PC-3 (cell line): Measurements from ENCODE around the gene MITF.

Experiments
- EZH2phosphoT487 ChIP-seq: fragments of 300-600 bp; sonication (generic); IDR thresholded peaks from 2 replicates; pipeline ENCODE4 v1.6.1; 2018; ENCODE audit warnings: mild to moderate bottlenecking, antibody characterized with exemption, low read length, borderline replicate concordance
- TF ChIP-seq, protein P1 (sequence below): fragments of 300-600 bp; sonication (generic); conservative IDR thresholded peaks from 2 replicates; pipeline ENCODE4 v1.5.1; 2017; ENCODE audit warnings: antibody characterized with exemption, low read depth, mild to moderate bottlenecking, low read length

DNA sequence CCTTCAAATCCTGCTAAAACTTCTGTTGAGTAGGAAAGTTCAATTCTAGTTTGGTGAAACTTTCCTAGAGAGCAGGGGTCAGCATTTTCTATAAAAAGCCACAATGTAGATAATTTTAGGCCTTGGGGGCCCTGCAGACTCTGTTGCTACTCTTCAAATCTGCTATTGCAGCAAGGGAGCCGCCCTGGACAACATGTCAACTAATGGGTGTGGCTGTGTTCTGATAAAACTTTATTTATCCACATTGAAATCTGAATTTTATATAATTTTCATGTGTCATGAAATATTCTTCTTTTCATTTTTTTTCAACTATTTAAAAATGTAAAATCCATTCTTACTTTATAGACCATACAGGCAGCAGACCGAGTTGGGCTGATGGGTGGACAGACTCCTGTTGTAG, 192.8 kb downstream of the MITF start:
- TF ChIP-seq, protein P1, sequence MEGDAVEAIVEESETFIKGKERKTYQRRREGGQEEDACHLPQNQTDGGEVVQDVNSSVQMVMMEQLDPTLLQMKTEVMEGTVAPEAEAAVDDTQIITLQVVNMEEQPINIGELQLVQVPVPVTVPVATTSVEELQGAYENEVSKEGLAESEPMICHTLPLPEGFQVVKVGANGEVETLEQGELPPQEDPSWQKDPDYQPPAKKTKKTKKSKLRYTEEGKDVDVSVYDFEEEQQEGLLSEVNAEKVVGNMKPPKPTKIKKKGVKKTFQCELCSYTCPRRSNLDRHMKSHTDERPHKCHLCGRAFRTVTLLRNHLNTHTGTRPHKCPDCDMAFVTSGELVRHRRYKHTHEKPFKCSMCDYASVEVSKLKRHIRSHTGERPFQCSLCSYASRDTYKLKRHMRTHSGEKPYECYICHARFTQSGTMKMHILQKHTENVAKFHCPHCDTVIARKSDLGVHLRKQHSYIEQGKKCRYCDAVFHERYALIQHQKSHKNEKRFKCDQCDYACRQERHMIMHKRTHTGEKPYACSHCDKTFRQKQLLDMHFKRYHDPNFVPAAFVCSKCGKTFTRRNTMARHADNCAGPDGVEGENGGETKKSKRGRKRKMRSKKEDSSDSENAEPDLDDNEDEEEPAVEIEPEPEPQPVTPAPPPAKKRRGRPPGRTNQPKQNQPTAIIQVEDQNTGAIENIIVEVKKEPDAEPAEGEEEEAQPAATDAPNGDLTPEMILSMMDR = no peak
- TF ChIP-seq EZH2phosphoT487 = no peak
